ENCODE data around the gene CFAP69. TPM values are rescaled to one million over a fixed set of nuclear protein-coding genes. Genes with fewer than 3 reads are reported as not detected.

The CFAP69 gene
- total RNA-seq, result under 1 TPM; 0.35 to 0.42 TPM

- peaks cover 5% of the 10 kb centered on the region for H3K4me1 Mint-ChIP-seq
- H3K36me3 Mint-ChIP-seq (ENCODE audit: low read depth), result no peaks in the 10 kb centered on the region
- peaks cover 9% of the 10 kb centered on the region for H3K27me3 Mint-ChIP-seq
- peak; percentile 94 for ATAC-seq (replicated peaks)
- H3K9me3 Mint-ChIP-seq, result no peaks in the 10 kb centered on the region
- H3K4me3 Mint-ChIP-seq, result peak within 1 kb of the TSS; percentile 95
- H3K27ac Mint-ChIP-seq, result peak within 1 kb of the TSS; percentile 81
Measured at GRCh38 chr7:90244909-90245851, at the start of gene CFAP69. Gene CFAP69 (plus strand): TSS chr7:90245174. CDS start chr7:90245425, 251 bp downstream.

GRCh38 chr7:90201500-90202195 is 43.3 kb upstream of the CFAP69 start:
- no peak for ATAC-seq (replicated peaks)
- Mint-ChIP-seq H3K27me3 (no peaks in the 10 kb centered on the region), H3K4me3 (no peak overlapping the region), H3K4me1 (no peaks in the 10 kb centered on the region), H3K27ac (no peak overlapping the region), H3K9me3 (no peaks in the 10 kb centered on the region), H3K36me3 (ENCODE audit: low read depth) (no peaks in the 10 kb centered on the region)

GRCh38 chr7:90207956-90208355 is 37.0 kb upstream of the CFAP69 start:
- H3K36me3 Mint-ChIP-seq (ENCODE audit: low read depth), result no peaks in the 10 kb centered on the region
- H3K4me3 Mint-ChIP-seq, result no peak overlapping the region
- ATAC-seq (replicated peaks), result no peak
- no peaks in the 10 kb centered on the region for H3K4me1 Mint-ChIP-seq
- H3K27ac Mint-ChIP-seq, result no peak overlapping the region
- H3K9me3 Mint-ChIP-seq, result no peaks in the 10 kb centered on the region
- H3K27me3 Mint-ChIP-seq, result peaks cover 7% of the 10 kb centered on the region

GRCh38 chr7:90209776-90210175 is 35.2 kb upstream of the CFAP69 start:
- no peak for ATAC-seq (replicated peaks)
- Mint-ChIP-seq H3K27me3 (peaks cover 7% of the 10 kb centered on the region), H3K4me1 (no peaks in the 10 kb centered on the region), H3K27ac (no peak overlapping the region), H3K9me3 (no peaks in the 10 kb centered on the region), H3K36me3 (ENCODE audit: low read depth) (no peaks in the 10 kb centered on the region), H3K4me3 (no peak overlapping the region)

GRCh38 chr7:90210475-90210874 is 34.5 kb upstream of the CFAP69 start:
- Mint-ChIP-seq H3K36me3 (ENCODE audit: low read depth) (no peaks in the 10 kb centered on the region), H3K4me3 (no peak overlapping the region), H3K27me3 (peaks cover 7% of the 10 kb centered on the region), H3K9me3 (no peaks in the 10 kb centered on the region), H3K4me1 (no peaks in the 10 kb centered on the region), H3K27ac (no peak overlapping the region)
- ATAC-seq (replicated peaks), result no peak

GRCh38 chr7:90210981-90211380 is 34.0 kb upstream of the CFAP69 start:
- H3K27me3 Mint-ChIP-seq, result peaks cover 7% of the 10 kb centered on the region
- H3K27ac Mint-ChIP-seq, result no peak overlapping the region
- ATAC-seq (replicated peaks), result no peak
- H3K36me3 Mint-ChIP-seq (ENCODE audit: low read depth), result no peaks in the 10 kb centered on the region
- no peaks in the 10 kb centered on the region for H3K9me3 Mint-ChIP-seq
- H3K4me3 Mint-ChIP-seq, result peak overlapping the region; percentile 5
- H3K4me1 Mint-ChIP-seq, result no peaks in the 10 kb centered on the region

- Mint-ChIP-seq H3K4me3 (peak within 1 kb of the TSS; percentile 5), H3K9me3 (no peaks in the 10 kb centered on the region)
Measured at GRCh38 chr7:90211391-90212148, 33.4 kb upstream of the CFAP69 start, which contains the start of gene STEAP2. Gene STEAP2 (plus strand): TSS chr7:90211740. CDS start chr7:90225083, 13,343 bp downstream.

GRCh38 chr7:90212149-90212495 is 32.9 kb upstream of the CFAP69 start:
- Mint-ChIP-seq H3K4me3 (no peak overlapping the region), H3K4me1 (no peaks in the 10 kb centered on the region), H3K27me3 (peaks cover 7% of the 10 kb centered on the region), H3K27ac (no peak overlapping the region), H3K9me3 (no peaks in the 10 kb centered on the region), H3K36me3 (ENCODE audit: low read depth) (no peaks in the 10 kb centered on the region)
- ATAC-seq (replicated peaks), result no peak

More at GRCh38 chr7:90211391-90212148, 33.4 kb upstream of the CFAP69 start, which contains the start of gene STEAP2:
- Mint-ChIP-seq H3K27me3 (peaks cover 7% of the 10 kb centered on the region), H3K4me1 (no peaks in the 10 kb centered on the region), H3K27ac (no peak within 1 kb of the TSS), H3K36me3 (ENCODE audit: low read depth) (no peaks in the 10 kb centered on the region)
- peak; percentile 50 for ATAC-seq (replicated peaks)

- H3K27me3 Mint-ChIP-seq, result peaks cover 7% of the 10 kb centered on the region
- H3K36me3 Mint-ChIP-seq (ENCODE audit: low read depth), result no peaks in the 10 kb centered on the region
- no peak overlapping the region for H3K27ac Mint-ChIP-seq
- no peak for ATAC-seq (replicated peaks)
- H3K4me3 Mint-ChIP-seq, result no peak overlapping the region
- H3K9me3 Mint-ChIP-seq, result no peaks in the 10 kb centered on the region
- no peaks in the 10 kb centered on the region for H3K4me1 Mint-ChIP-seq
Measured at GRCh38 chr7:90213521-90213920, 31.5 kb upstream of the CFAP69 start.

GRCh38 chr7:90216080-90216674 is 28.8 kb upstream of the CFAP69 start:
- peaks cover 10% of the 10 kb centered on the region for H3K27me3 Mint-ChIP-seq
- no peaks in the 10 kb centered on the region for H3K9me3 Mint-ChIP-seq
- H3K27ac Mint-ChIP-seq, result no peak overlapping the region
- no peaks in the 10 kb centered on the region for H3K36me3 Mint-ChIP-seq (ENCODE audit: low read depth)
- no peak for ATAC-seq (replicated peaks)
- H3K4me3 Mint-ChIP-seq, result no peak overlapping the region
- H3K4me1 Mint-ChIP-seq, result no peaks in the 10 kb centered on the region

- no peak overlapping the region for H3K4me3 Mint-ChIP-seq
- H3K9me3 Mint-ChIP-seq, result no peaks in the 10 kb centered on the region
- no peak for ATAC-seq (replicated peaks)
- H3K4me1 Mint-ChIP-seq, result no peaks in the 10 kb centered on the region
- no peak overlapping the region for H3K27ac Mint-ChIP-seq
- H3K36me3 Mint-ChIP-seq (ENCODE audit: low read depth), result no peaks in the 10 kb centered on the region
- H3K27me3 Mint-ChIP-seq, result peaks cover 10% of the 10 kb centered on the region
Measured at GRCh38 chr7:90216771-90217170, 28.2 kb upstream of the CFAP69 start.

GRCh38 chr7:90222390-90222789 is 22.6 kb upstream of the CFAP69 start:
- Mint-ChIP-seq H3K27me3 (peaks cover 28% of the 10 kb centered on the region), H3K36me3 (ENCODE audit: low read depth) (no peaks in the 10 kb centered on the region), H3K4me3 (no peak overlapping the region), H3K27ac (no peak overlapping the region), H3K4me1 (no peaks in the 10 kb centered on the region), H3K9me3 (no peaks in the 10 kb centered on the region)
- ATAC-seq (replicated peaks), result no peak

GRCh38 chr7:90222811-90223725 is 21.9 kb upstream of the CFAP69 start:
- Mint-ChIP-seq H3K27ac (no peak overlapping the region), H3K36me3 (ENCODE audit: low read depth) (no peaks in the 10 kb centered on the region), H3K4me3 (no peak overlapping the region), H3K9me3 (no peaks in the 10 kb centered on the region), H3K4me1 (no peaks in the 10 kb centered on the region), H3K27me3 (peaks cover 28% of the 10 kb centered on the region)
- ATAC-seq (replicated peaks), result no peak
